Measurements from ENCODE around the gene EXOC6B.
"Not testable (repeated sequence)": the region's sequence is repeated elsewhere in the genome, so short reads cannot be mapped to it uniquely, and the experiment has no call there.

EXOC6B gene

GRCh38 chr2:72511906-72512305, 313.9 kb downstream of the EXOC6B start:
- TF ChIP-seq POLR2A (IDR thresholded peaks at IDR 0.05; ENCODE audit: low read depth, low read length) = no peak
- FAIRE-seq = no peak

GRCh38 chr2:72497763-72498162, 328.1 kb downstream of the EXOC6B start:
- DNase-seq (ENCODE audit: insufficient read length, low spot score) (no peak), FAIRE-seq (no peak)
- no peak for TF ChIP-seq POLR2A (IDR thresholded peaks at IDR 0.05; ENCODE audit: low read depth, low read length)

More at GRCh38 chr2:72511906-72512305, 313.9 kb downstream of the EXOC6B start:
- no peak for DNase-seq (ENCODE audit: insufficient read length, low spot score)

GRCh38 chr2:72496479-72496878, 329.4 kb downstream of the EXOC6B start:
- DNase-seq (ENCODE audit: insufficient read length, low spot score) (no peak), FAIRE-seq (no peak)
- TF ChIP-seq POLR2A (IDR thresholded peaks at IDR 0.05; ENCODE audit: low read depth, low read length) = no peak

- DNase-seq (ENCODE audit: insufficient read length, low spot score) (no peak), FAIRE-seq (no peak)
- no peak for TF ChIP-seq POLR2A (IDR thresholded peaks at IDR 0.05; ENCODE audit: low read depth, low read length)
These were observed 331.4 kb downstream of the EXOC6B start for GRCh38 chr2:72494392-72494791.

GRCh38 chr2:72484622-72485021, 341.2 kb downstream of the EXOC6B start:
- not testable (repeated sequence) for FAIRE-seq; DNase-seq (ENCODE audit: insufficient read length, low spot score)

GRCh38 chr2:72483346-72483745, 342.5 kb downstream of the EXOC6B start:
- DNase-seq (ENCODE audit: insufficient read length, low spot score) = no peak

GRCh38 chr2:72475246-72475645, 350.6 kb downstream of the EXOC6B start:
- FAIRE-seq = no peak
- TF ChIP-seq POLR2A (IDR thresholded peaks at IDR 0.05; ENCODE audit: low read depth, low read length) = no peak
- no peak for DNase-seq (ENCODE audit: insufficient read length, low spot score)

More at GRCh38 chr2:72483346-72483745, 342.5 kb downstream of the EXOC6B start:
- no peak for FAIRE-seq
- TF ChIP-seq POLR2A (IDR thresholded peaks at IDR 0.05; ENCODE audit: low read depth, low read length) = no peak

- TF ChIP-seq POLR2A (IDR thresholded peaks at IDR 0.05; ENCODE audit: low read depth, low read length) = no peak
- FAIRE-seq = no peak
- DNase-seq (ENCODE audit: insufficient read length, low spot score) = no peak
These were observed 367.9 kb downstream of the EXOC6B start for GRCh38 chr2:72457801-72458516.

- FAIRE-seq (no peak), DNase-seq (ENCODE audit: insufficient read length, low spot score) (no peak)
- TF ChIP-seq POLR2A (IDR thresholded peaks at IDR 0.05; ENCODE audit: low read depth, low read length) = no peak
These were observed 371.6 kb downstream of the EXOC6B start for GRCh38 chr2:72454189-72454588.

- no peak for TF ChIP-seq POLR2A (IDR thresholded peaks at IDR 0.05; ENCODE audit: low read depth, low read length)
- DNase-seq (ENCODE audit: insufficient read length, low spot score) (no peak), FAIRE-seq (no peak)
These were observed 383.6 kb downstream of the EXOC6B start for GRCh38 chr2:72442270-72442669.

- no peak for FAIRE-seq
- no peak for DNase-seq (ENCODE audit: insufficient read length, low spot score)
- no peak for TF ChIP-seq POLR2A (IDR thresholded peaks at IDR 0.05; ENCODE audit: low read depth, low read length)
These were observed 385.9 kb downstream of the EXOC6B start for GRCh38 chr2:72439892-72440291.

- FAIRE-seq = no peak
- no peak for TF ChIP-seq POLR2A (IDR thresholded peaks at IDR 0.05; ENCODE audit: low read depth, low read length)
These were observed 387.5 kb downstream of the EXOC6B start for GRCh38 chr2:72438364-72438763.

GRCh38 chr2:72431737-72432136, 394.1 kb downstream of the EXOC6B start:
- TF ChIP-seq POLR2A (IDR thresholded peaks at IDR 0.05; ENCODE audit: low read depth, low read length) = no peak
- DNase-seq (ENCODE audit: insufficient read length, low spot score) = no peak
- FAIRE-seq = no peak

More at GRCh38 chr2:72438364-72438763, 387.5 kb downstream of the EXOC6B start:
- no peak for DNase-seq (ENCODE audit: insufficient read length, low spot score)

GRCh38 chr2:72427022-72427861, 398.6 kb downstream of the EXOC6B start:
- no peak for DNase-seq (ENCODE audit: insufficient read length, low spot score)

GRCh38 chr2:72425996-72426395, 399.8 kb downstream of the EXOC6B start:
- no peak for DNase-seq (ENCODE audit: insufficient read length, low spot score)
- TF ChIP-seq POLR2A (IDR thresholded peaks at IDR 0.05; ENCODE audit: low read depth, low read length) = no peak
- no peak for FAIRE-seq

More at GRCh38 chr2:72427022-72427861, 398.6 kb downstream of the EXOC6B start:
- FAIRE-seq = no peak
- no peak for TF ChIP-seq POLR2A (IDR thresholded peaks at IDR 0.05; ENCODE audit: low read depth, low read length)
